T47D (cell line): Measurements from ENCODE around the gene ANO2.
"Not testable (repeated sequence)": the region's sequence is repeated elsewhere in the genome, so short reads cannot be mapped to it uniquely, and the experiment has no call there.

Experiments
- DNase-seq, 2 experiments: peaks; one replicate each; pipeline versions ENCODE4 v3.0.0 to v3.0.0-alpha.2; 2011 to 2012; ENCODE audit warnings: low read depth in 1 of 2, low spot score in 1 of 2
- JUND ChIP-seq: IDR thresholded peaks from 2 replicates; pipeline ENCODE4 v1.6.1; 2012; ENCODE audit warnings: low read depth
- in situ Hi-C: cut with HindIII; loops from 2 replicates; pipeline ENCODE4 v1.10.0; 2016; ENCODE audit warnings: low sequenced_read_pairs, low pct_unique_long_range_greater_than_20kb

ANO2 gene

DNA sequence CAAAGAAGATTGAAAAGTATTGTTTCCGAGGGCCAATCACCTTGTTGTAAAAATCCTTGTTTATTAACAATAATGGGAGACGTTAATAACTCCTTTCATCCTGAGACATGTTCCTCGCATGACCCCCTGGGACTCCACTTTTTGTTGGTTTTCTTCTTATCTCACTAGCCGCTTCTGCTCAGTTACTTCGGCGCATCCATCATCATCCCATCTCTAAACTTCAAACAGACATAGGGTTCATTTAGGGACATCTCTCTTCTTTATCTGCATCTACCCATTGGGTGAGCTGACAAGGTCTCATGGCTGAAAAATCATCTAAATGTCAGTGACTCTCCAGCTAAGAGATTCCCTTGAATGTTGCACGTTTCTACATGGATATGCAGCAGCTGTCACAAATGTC, 252.2 kb downstream of the ANO2 start:
- in situ Hi-C loops, result no loop called here
- DNase-seq, result no peak
- no peak for TF ChIP-seq JUND

DNA sequence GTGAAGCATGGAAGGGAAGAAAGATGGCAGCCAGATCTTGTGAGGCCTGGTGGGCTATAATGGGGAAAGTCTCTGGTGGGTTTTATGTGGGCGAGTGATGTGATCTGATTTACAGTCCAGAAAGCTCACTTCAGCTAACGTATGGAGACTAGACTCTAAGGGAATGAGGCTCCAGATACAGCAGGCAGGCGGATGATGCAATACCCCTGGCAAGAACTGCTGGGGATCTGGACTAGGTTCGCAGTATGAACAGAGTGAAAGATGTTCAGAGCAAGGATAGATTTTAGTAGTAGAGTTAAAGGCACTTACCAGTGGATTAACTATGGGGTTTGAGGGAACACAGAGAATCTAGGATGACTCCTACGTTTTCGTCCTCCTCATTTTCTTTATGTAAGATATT, 253.1 kb downstream of the ANO2 start:
- in situ Hi-C loops, result no loop called here
- DNase-seq, result no peak
- no peak for TF ChIP-seq JUND

DNA sequence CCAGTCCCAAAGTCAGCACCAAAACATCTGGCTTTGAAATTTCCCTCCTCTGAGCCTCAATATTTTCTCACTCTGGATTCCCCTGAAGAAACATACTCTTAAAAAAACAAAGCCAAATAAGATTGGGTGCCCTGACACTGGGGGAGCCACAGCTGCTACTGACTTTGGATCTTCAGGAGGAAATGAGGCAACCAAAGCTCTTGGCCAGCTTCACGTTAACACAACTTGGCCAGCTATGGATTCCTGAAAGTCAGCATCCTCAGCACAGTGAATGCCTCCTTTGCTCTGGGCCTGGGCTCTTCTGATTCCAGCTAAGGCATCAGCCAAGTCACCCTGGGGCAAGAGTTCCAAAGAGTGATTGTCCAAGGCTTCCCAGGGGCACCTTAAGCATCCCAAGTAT, 254.8 kb downstream of the ANO2 start:
- no peak for TF ChIP-seq JUND
- in situ Hi-C loops, result no loop called here
- no peak for DNase-seq

DNA sequence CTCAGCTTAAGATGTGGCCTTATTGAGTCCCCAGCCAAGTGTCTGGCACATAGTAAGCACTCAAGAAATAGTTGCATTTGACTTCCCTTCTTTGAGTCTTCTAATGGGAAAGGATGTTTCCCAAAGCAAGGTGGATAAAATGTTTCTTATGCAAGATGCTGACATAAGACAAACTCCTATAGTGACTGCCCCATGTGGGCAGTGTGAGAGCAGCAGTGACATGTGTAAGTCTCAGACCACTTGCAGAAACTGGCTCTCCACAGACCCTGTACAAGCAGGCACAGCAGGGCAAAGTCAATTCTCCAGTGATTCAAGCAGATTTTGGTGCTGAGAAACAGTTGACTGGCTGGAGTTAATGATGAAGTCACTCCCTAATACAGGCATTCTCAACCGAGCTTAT, 255.3 kb downstream of the ANO2 start:
- in situ Hi-C loops, result no loop called here

DNA sequence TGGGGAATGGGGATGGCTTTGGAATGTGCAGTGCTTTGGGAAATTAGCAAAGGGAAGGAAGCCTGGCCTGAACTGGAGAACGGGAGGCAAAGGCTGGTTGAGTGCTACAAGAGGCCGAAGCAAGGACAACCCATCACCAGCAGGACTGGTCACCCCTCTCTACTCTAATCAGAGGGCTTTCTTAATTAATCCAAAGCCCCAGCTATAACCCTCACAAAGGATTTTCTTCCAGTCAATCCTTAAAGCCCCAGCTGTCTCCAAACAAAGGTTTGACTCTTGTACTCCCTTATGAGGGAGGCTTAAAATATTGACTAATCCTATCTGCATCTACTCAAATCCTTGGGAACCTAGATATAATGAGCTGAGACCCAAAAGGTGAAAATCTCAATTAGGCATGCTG, 256.8 kb downstream of the ANO2 start:
- in situ Hi-C loops, result no loop called here
- TF ChIP-seq JUND, result no peak
- no peak for DNase-seq

More for the DNA sequence above, 255.3 kb downstream of the ANO2 start:
- no peak for TF ChIP-seq JUND
- DNase-seq, result peak in 1 of 2 experiments; percentile 0

DNA sequence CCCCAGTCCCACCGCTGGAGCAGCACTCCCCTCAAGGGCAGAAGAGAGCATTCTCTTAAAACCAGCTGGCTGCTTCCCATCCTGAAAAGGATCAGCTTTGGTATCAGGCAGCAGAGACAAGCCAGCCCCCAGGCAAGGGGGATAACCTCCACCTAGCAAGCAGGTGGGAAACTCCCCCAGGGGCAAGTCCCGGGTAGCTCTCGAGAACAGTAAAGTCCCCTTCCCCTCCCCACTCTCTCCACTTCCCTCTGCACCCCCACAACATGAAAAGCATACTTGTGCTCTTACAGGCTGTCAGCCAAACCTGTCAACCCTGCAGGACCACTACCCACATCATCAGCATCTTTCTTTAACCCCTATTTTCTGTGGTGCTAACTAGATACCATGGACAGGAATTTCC, 259.1 kb downstream of the ANO2 start:
- TF ChIP-seq JUND, result no peak
- DNase-seq, result no peak
- in situ Hi-C loops, result no loop called here

DNA sequence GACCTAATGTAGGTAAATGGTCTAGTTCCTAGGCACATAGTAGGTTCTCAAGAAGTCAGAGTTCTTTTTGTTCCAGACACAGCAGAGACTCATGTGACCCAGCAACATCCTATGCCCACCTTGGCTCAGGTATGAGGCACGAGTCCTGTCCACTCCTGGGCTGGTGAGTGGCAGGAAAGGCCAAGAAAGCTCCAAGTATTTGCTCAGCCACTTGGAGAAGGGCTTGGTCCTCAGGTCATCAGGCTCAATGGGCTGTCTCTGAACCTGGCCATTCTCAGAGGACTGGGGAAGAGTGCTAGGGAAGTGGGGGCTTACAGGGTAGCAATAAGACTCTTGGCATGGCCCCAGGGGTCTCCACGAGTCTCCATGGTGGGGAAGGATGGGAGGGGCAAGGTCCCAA, 260.1 kb downstream of the ANO2 start:
- DNase-seq, result no peak
- no peak for TF ChIP-seq JUND
- in situ Hi-C loops, result no loop called here

DNA sequence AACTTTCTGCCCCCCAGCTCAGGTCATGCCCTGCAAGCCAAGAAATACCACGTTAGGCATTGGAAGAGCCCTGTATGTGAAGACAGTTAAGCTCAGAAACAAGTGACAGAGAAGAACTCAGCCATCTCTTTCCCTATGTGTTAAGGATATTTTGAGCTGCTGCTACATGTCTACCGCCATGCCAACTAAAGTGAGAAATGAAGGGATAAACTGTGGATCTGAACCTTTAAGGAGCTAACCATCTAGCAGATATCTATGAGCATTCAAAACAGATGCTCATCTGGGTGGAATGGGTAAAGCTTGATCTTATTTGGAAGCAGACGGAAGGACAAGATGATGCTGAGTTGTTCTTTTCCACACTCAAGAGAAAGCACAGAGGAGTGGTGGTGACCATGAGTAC, 262.5 kb downstream of the ANO2 start:
- no peak for TF ChIP-seq JUND
- DNase-seq, result no peak
- in situ Hi-C loops, result no loop called here

DNA sequence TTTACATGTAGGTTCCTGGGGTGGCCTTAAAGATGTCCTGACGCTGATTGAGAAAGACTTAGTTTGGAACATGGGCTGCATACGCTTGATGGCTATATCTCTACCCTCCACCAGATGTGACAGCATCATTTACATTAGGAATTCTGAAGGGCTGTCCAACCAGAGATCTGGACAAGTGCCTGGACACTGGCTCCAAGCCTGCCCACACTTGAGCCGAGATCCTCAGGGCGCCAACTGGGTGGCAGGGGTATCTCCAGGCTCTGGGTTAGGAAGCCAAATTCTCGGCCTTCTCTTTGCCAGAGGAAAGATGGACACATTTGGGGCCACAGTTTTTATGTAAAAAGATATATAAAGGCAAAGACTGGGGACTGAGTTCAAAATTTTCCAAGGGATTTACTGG, 266.9 kb downstream of the ANO2 start:
- no peak for TF ChIP-seq JUND
- no peak for DNase-seq
- in situ Hi-C loops, result no loop called here

DNA sequence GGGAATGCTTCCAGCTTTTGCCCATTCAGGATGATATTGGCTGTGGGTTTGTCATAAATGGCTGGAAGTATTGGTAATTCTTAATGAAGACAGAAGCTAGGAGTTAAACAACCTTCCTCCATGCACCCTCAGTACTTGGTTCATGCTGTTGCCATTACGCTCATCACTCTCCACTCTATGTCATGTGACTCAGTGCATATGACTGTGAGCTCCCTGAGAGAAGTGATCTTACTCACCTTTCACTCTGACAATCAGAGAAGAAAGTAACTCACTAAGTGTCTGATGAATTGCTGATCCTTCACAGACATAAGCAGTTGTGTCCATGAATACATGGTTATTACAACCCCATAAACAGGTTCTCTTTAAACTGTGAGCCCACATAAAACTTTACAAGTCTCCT, 275.4 kb downstream of the ANO2 start:
- in situ Hi-C loops, result not testable (repeated sequence)

DNA sequence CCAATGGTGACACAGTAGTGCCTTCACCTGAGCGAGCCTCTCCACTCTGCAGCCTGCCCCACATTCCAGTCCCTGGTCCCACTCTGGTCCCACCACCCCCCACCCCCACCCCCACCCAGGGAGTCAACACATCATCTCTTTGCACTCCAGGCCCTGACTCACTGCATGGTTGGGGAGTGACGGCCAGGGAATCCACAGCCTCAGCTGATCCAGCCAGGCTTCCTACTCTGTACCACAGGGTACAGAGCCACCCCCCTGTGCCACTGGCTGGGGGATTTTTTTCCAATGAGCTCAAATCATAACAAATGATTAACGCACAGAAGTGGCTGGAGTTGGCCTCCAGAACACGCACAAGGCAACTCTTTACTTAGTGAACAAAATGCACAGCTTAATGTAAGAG, 279.4 kb downstream of the ANO2 start:
- no peak for TF ChIP-seq JUND
- no peak for DNase-seq
- in situ Hi-C loops, result no loop called here

More for the DNA sequence above, 275.4 kb downstream of the ANO2 start:
- DNase-seq, result not testable (repeated sequence)

DNA sequence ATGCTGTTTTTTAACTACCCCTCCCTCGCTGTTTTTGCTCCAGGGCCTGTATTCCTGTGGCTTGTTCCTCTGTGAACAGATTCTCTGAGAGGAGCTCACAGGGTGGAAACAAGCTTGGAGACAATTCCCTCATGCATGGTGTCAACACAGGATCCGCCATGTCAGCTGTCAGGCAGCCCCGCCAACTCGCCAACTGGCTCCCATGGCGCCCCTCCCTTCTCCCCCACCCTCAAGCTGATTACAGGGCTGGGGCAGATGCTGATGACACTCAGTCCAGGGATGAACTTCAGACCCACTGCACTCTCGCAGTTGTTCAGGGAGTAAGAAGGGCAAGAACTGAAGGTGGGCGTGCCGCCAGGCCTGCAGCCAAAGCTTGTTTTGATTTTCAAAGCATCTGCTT, 283.2 kb downstream of the ANO2 start:
- no peak for DNase-seq
- no peak for TF ChIP-seq JUND
- in situ Hi-C loops, result no loop called here

DNA sequence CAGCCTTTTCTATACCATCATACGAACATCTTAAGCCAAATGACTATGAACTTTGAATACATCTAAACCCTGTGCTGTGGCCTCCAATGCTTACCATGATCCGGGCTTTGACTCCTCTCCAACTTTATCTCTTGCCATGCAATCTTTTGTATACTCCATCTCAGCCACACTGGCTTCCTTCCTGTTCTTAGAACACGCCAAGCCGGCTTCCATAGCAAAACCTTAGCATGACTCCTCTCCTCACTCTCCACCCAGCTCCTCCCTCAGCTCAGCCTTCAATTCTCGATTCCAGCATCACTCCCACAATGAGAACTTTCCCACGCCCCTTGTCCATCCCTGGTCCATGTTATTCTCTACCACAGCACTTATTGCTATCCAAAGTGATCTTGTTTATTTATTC, 284.8 kb downstream of the ANO2 start:
- in situ Hi-C loops, result no loop called here

DNA sequence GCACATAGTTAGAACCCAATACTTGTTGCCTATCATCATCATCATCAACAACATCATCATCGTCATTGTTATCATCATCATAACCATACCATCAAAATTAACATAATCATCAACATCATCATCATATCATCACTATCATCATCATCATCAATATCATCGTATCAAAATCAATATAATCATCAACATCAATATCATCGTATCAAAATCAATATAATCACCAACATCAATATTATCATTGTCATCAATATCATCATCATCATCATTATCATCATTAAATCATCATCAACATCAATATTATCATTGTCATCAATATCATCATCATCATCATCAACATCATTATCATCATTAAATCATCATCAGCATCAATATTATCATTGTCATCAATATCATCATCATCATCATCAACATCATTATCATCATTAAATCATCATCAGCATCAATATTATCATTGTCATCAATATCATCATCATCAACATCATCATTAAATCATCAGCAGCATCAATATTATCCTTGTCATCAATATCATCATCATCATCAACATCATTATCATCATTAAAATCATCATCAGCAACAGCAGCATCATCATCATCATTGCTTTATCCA, 286.6 kb downstream of the ANO2 start:
- in situ Hi-C loops, DNase-seq: not testable (repeated sequence)

More for the DNA sequence above, 284.8 kb downstream of the ANO2 start:
- no peak for DNase-seq
- TF ChIP-seq JUND, result no peak
